ENCODE data around the gene DUSP3.

DUSP3 gene

DNA sequence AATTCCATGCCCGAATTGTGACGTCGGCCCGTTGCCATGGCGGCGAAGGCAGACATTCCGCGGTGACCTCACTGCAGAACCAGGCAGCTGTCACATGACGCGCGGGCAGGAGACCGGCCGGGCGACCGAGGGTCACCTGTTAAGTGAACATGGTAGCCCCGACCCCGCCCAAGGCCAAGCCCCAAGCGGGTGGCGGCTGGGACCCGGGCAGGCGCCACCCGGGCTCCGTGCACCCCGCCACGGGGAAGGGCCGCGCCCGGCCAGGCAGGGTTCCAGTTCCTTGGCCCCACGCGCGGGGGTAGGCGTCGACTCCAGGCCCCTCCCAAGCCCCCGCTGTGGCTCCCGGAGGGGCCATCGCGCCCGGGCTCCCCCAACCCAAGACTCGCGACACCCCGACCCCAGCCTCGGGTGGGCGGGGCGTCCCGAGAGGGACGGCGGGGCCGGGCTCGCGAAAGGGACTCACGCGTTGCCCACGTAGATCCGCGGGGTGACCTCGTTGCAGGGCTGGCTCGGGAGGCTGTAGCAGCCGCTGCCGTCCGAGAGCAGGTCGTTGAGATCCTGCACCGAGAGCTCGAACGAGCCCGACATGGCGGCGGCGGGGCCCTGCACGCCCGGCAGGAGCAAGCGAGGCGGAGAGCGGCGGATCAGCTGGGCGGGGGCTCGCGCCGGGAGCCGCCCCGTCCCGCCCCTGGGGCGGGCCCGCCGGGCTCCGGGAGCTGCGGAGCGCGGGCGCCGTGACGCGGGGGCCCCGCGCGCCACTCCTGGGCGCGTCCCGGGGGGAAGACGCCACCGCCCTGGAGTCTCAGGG, at the start of gene DUSP3:
TSS of gene DUSP3 (minus strand) at position 641 of the 808 bp plus-strand sequence. CDS start at position 588, 53 bp downstream.
- DNase-seq (ENCODE audit: insufficient read length, low spot score) (peak; percentile 92), FAIRE-seq (peak; percentile 80)

DNA sequence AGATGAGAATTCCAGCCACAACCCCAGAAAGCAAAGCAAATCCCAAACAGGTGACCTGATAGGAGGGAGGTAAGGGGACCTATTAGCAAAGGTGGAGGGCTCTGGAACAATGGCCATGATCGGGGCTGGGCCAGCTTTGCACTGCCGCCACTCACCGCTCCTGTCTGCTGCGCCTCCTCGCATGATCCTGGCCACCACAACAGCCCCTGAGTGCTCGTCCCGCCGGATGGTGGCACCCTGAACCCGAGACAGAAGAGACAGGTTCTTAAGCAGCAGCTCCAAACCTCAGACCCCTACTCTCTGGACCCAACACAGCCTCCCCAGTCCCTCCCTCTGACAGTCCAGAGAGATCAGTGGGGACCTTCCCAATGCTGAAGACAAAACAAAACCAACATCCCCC, 48.8 kb upstream of the DUSP3 start:
- FAIRE-seq = no peak

DNA sequence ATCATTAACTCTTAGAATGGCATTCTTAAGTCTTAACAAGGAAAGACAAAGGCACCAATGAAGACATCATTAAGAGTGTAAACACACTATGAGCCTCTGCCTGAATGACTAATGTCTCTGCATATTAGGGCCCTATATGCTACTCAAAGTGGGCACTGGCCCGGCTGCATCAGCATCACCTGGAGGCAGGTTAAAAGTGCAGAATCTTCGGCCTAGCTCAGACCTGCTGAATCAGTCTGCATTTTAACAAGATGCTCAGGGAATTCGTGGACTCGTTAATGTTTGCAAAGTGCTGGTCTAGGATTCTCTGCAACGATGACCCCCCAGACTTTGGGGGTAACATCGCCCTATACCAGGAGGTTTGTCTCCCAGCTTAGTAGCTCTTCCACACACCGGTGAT, 47.4 kb upstream of the DUSP3 start:
- FAIRE-seq (no peak), DNase-seq (ENCODE audit: insufficient read length, low spot score) (no peak)

More for the DNA sequence above, 48.8 kb upstream of the DUSP3 start:
- no peak for DNase-seq (ENCODE audit: insufficient read length, low spot score)

DNA sequence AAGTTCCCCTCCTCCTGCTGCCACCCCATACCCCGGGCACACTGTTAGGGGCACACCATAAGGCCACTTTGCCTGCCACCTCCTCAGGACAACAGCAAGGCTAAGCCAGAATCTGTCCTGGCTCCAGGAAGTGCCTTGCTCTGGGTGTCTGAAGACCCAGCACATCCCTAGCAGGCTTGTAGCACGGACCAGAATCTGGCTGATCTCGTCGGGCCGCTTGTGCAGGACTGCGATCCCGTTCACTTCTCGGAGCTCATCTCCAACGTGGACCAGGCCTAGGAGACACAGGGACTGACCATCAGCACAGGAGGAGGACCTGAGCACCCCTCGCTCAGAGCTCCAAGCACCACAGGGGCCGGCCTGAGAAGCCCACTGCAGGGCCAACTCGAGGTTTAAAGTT, 46.8 kb upstream of the DUSP3 start:
- FAIRE-seq (no peak), DNase-seq (ENCODE audit: insufficient read length, low spot score) (no peak)

DNA sequence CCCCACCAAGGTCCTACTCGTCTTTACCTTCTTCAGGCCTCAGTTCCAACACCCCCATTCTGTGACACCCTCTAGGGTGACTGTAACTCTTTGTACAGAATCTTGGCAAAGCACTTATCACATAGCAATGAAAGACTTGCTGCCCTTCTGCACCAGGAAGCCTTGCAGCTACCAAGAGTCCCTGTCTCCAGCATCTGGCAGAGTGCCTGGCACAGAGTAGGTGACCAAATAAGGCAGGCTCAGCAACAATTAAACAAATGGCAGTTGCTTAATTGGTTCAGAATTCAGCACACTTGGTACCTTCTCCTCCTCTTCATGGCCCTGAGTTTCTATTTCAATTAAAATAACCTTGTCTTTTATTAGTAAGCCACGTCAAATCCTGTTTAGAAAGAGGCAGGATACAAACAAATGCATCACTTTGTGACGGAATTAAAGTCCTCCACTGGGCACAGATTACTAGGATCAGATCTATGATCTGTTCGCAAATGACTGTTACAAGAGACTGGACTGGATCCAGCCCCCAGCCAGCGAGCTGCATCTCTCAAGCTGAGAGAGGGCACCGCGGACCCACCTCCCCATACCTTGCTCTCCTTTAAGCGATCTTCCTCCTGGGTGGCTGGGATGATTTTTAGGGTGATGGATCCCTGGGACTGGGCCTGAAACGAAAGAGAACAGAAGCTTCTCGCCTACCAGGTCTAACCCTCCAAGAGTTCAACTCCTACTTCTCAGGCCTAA, 44.7 kb upstream of the DUSP3 start:
- DNase-seq (ENCODE audit: insufficient read length, low spot score) (no peak), FAIRE-seq (no peak)

DNA sequence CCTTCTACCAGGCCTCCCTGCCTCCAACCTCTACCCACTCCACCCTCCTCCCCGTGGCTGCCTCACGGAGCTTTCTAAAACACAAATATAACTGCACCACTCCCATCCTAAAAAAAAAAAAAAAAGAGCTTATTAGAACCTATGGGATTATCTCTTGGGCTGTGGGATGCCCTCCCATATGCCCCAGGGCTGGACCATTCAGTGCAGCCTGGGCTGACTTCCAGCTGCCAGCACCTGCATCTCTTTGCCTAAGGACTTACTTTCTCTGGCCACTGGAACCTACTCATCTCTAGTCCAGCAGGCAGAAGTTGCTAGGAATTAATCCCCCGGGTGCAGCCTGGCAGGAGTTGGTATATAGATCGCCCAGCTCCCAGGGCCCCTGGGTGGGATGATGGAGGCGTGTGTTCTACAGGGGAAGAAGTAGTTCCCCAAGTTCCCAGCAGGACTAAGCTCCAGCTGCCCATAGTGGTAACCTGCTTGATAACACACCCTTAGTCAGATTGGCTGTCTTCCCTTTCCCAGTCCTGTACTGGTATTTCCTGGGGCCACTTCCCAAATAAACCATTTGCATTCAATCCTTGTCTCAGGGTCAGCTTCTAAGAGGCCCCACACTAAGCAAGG, 43.9 kb upstream of the DUSP3 start:
- FAIRE-seq = no peak

DNA sequence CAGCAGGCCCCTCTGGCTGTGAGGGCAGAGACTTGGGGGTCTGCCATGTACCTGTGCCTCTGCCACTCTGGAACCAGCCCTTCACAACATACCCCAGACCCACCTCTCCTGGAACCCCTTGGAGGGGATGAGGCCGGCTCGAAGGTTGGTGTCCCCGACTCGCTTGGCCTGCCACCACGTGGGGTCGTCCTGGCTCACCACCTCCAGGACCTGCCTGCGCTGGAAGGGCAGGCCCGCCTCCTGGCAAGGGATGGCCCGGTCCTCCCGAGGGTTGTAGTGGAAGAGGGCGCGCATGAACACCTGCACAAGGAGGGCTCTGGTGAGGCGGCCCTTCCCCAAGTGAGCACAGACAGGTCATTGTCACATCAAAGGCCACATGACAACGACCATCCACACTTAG, 42.0 kb upstream of the DUSP3 start:
- no peak for FAIRE-seq
- no peak for DNase-seq (ENCODE audit: insufficient read length, low spot score)

More for the DNA sequence above, 43.9 kb upstream of the DUSP3 start:
- no peak for DNase-seq (ENCODE audit: insufficient read length, low spot score)

DNA sequence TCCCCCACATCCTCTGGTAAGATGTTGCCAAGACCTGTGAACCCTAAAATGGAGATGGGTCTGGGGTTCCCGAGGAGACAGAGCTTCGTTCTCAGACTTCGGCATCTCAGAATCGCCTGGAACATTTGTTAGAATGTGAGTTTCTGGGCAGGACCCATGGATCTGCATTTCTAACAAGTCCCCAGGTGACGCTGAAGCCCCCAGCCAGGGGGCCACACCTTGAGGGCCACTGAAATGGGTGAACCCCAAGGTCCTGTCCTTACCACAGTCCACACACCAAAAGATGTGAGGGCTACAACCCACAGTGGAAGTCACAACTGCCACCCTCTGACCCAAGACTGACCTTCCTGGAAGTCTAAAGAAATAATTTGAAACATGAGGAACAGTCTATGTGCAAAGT, 40.2 kb upstream of the DUSP3 start:
- FAIRE-seq = no peak
- no peak for DNase-seq (ENCODE audit: insufficient read length, low spot score)

DNA sequence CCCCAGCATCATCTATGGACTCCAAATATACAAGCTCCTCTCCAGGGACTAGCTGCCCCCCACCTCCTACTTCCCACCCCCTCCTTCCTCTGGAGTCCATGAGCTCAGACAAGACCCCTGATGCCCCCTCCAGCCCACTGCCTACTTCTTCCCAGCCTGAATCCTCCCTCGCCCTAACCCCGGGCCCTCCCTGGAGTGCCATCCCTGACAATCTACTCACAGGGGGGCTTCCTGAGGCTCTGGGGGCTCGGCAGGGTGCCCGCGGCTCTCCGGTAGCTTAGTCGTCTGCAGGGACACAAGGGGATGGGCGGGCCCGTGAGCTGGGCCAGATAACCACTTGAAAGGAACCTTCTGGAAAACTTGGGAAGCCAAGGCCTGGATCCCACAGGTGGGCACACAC, 39.0 kb upstream of the DUSP3 start:
- no peak for FAIRE-seq
- no peak for DNase-seq (ENCODE audit: insufficient read length, low spot score)

DNA sequence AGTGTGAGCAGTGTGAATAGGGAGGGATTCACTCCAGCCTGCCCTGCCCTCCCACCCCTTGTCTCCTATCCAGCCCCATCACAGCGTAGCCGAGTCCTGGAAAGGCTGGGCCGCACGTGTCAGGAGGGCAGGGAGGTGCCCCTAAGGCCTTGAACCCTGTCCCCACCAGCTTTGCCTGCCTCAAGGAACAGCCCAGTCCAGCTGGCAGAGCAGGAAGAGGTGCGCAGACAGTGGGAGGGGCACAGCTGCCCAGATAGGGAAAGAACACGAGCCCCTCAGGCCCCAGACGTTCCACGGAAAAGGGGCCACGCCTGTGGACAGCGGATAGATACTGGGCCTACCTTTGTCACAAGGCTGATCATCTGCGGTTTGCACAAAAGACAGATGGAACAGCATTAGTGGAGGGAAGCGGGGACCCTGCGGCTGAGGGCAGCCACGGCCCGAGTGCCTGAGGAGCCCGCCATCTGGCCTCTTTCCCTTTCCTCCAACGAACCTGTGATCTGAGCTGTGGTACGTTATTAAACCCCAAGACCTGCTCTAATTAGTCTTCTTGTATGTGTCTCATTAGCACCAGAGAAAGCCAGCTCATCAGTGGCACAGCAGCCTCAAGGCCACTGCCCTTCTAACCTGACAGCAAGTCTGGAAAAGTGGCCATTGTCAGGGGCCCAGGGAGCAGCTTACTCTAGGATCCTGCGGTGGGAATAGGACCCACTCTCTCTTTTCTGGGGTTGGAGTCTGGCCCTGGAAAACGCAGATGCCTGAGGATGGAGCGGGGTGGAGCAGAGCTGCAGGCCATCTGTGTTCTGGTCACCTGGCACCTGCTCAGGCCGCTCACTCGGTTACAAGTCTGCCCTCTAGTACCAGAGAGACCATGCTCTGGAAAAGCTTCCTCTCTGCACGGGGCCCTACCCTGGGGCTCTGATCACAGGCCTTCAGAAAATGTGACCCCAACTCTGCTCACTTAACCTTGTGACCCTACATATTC, 37.9 kb upstream of the DUSP3 start:
- FAIRE-seq (no peak), DNase-seq (ENCODE audit: insufficient read length, low spot score) (no peak)

DNA sequence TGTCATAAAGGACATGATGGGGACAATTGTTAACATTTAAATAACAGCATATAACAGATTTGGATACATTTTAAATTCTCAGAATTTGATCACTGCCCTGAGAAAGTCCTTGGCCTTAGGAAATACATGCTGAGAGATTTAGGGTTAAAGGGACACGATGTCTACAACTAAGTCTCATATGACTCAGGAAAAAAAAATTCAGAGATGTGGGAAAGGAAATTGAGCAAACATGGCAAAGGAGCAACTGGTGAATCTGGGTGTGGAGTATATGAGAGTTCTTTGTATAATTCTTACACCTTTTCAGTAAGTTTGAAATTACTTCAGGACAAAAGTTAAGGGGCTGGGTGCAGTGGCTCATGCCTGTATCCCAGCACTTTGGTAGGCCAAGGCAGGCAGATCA, 35.9 kb upstream of the DUSP3 start:
- no peak for DNase-seq (ENCODE audit: insufficient read length, low spot score)
- FAIRE-seq = no peak

DNA sequence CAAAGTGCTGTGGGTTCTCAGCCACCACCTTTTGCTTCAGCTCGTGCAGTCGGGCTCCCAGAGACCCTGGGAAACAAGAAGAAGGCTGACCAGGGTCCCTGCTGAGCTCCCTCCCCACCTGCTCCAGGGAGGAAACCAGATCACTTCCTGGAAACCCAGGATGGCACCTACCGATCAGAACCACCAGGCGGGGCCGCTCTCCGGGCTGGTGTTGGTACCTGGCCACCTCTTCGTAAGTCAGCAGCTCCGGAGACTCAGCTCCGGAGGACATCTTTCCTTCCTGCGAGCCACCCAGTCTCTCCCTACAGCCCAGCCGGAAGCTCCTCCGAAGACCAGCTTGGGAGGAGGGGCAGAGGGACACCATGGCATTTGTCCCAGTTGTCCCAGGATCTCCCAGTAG, 35.2 kb upstream of the DUSP3 start:
- FAIRE-seq (no peak), DNase-seq (ENCODE audit: insufficient read length, low spot score) (no peak)

DNA sequence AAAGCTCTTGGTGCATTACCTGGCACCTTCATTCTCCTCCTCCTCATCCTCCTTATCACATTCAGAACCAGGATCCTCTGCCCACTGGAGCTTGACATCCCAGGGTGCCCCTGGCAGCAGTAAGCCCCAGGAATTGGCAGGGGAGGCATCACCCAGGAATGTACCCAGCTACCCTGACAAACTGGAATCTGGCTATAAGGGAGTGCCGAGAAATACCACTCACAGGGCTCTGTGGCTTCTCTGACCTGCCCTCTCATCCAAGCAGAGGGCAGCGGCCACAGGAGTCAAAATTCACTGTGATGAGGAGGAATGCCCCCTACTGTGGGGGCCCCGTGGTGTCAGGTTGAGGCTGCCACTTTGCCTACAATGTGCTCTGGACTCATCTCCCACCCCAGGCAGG, 34.6 kb upstream of the DUSP3 start:
- FAIRE-seq (no peak), DNase-seq (ENCODE audit: insufficient read length, low spot score) (no peak)

DNA sequence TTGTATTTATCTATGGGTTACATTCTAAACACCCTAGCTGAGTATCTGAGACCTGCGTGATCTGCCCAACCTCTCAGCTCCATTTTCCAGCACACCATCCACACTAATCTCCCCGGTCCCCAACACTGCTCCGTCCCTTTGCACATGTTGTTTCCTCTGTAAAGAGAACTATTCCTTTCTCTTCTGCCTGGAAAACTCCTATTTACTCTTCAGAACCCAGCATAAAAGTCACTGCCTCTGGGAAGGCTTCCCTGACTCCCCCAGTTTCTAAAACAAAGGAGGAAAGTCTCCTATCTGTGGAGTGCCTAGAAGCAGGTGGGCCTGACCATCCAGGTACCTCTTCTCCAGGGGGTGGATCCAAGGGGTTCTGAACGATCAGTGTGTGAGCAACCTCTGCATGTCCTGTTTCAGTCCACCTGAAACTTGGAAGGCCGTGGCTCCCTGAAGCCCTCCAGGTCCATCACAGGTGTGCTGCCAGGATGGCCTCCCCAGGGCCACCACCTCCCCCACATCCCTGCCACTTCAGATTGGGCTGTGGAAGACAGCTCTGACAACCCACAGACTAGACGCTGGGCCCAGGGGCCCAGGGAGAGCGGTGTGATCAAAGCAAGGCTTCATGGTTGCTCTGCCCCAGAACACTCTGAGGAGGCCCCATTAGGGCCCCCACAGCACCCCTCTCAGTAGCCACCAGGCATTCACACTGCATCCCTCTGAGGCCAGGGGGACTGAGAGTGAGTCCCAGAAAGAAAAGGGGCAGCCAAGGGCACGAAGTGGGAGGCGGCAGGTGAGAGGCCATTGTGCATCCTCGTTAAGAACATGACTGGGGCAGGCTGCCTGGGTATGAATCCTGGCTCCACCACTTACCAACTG, 33.9 kb upstream of the DUSP3 start:
- FAIRE-seq = no peak
- no peak for DNase-seq (ENCODE audit: insufficient read length, low spot score)

DNA sequence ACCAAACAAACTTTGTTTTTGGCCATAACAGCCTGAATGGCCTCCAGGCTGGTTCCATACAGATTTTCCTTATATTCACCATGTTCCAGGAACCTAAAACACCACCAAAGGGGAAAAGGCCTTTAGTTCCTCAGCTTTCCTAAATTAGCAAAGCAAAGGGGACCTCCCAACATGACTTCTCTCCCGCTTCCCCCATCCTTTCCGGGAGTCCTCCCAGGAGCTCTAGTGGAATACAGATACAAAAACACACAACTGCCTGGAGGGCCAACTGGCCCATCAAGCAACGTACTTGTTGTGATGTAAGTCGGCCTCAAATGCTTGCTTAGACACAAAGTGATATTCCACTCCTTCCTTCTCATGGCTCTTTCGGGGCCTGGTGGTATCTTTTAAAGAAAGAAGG, 32.0 kb upstream of the DUSP3 start:
- FAIRE-seq = no peak
- DNase-seq (ENCODE audit: insufficient read length, low spot score) = no peak

DNA sequence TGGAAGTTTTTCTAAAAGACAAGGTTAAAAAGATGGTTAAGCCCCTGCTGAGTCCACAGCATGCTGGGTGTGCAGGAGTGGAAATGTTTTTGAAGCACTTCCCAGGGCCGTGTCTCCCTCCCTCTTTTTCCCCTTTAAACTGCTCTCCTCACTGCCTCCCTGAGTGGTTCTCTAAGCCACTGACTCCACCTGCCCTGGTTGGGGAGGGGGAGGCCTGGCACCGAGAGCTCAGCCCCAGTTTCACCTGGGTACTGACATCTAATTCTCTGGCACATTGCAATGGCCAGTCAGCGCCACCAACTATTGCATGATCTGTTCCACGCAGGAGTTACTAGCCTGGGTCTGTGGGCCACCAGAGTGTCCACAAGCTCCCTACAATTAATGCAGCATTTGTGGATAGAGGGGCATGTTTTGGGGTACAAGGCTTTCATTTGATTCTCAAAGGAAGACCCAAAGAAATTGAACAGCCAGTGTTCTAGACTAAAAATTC, 31.5 kb upstream of the DUSP3 start:
- DNase-seq (ENCODE audit: insufficient read length, low spot score) (no peak), FAIRE-seq (no peak)

DNA sequence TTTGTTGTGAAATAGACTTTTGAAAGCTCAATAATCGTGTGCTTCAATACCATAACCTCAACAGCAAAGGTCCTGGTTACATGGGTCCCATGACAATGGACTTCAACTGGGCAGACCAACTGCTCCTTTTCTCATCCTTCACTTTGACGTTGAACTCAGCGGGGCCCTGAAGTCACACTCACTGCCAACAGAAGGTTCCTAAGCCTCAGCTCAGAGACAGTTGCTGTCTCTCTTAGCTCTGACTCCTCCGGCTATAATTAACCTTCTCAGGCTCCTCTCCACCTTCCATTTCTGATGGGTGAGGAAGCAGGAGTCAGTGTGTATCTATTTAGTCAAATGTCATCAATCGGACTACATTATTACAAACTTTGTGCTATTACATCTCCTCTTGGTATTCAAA, 30.3 kb upstream of the DUSP3 start:
- DNase-seq (ENCODE audit: insufficient read length, low spot score) = no peak
- no peak for FAIRE-seq

DNA sequence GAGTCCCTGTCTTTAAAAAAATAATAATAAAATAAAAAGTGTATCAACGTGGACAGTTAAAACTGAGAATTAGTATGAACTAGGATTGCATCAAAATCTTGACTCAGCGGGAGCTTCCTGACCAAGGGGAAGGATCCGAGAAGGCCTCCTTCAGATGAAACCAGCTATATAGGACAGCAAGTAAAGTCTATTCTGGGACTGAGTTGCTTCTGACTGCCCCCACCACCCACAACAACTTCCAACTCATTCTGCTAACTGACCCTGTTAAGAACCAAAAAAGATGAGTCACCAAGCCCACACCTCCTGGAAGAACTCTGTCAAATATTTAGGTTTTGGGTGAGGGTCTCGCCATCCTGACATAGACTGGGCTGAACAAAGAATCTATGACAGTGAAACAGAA, 29.3 kb upstream of the DUSP3 start:
- DNase-seq (ENCODE audit: insufficient read length, low spot score) = no peak
- FAIRE-seq = no peak

DNA sequence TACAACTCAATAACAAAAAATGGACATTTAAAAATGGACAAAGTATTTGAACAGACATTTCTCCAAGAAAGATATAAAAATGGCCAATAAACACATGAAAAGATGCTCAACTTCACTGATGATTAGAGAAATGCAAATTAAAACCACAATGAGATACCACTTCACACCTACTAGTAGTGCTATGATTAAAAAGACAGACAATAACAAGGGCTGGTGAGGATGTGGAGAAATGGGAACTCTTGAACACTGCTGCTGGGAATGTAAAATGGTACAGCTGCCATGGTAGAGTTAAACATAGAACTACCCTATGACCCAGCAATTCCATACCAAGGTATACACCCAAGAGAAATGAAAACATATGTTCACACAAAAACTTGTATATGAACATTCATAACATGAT, 26.3 kb upstream of the DUSP3 start:
- no peak for FAIRE-seq
- DNase-seq (ENCODE audit: insufficient read length, low spot score) = no peak
